WERI-Rb-1 (cell line): Measurements from ENCODE around the gene SHD.
"Not testable (repeated sequence)": the region's sequence is repeated elsewhere in the genome, so short reads cannot be mapped to it uniquely, and the experiment has no call there.

Experiments used
- DNase-seq: peaks from one replicate; pipeline ENCODE4 v3.0.0-alpha.2; 2020
- H3K27ac ChIP-seq: fragments of 250-450 bp; sonication (Bioruptor Pico); 2 replicates; pipeline ENCODE4 v1.5.1; 2020; ENCODE audit warnings: mild to moderate bottlenecking, moderate library complexity
- H3K27me3 ChIP-seq: fragments of 250-450 bp; sonication (Bioruptor Pico); 2 replicates; pipeline ENCODE4 v1.5.1; 2021; ENCODE audit warnings: mild to moderate bottlenecking, low read depth, moderate library complexity; ENCODE audit not compliant: insufficient read depth, severe bottlenecking
- H3K36me3 ChIP-seq: fragments of 250-450 bp; sonication (Bioruptor Pico); 2 replicates; pipeline ENCODE4 v1.5.1; 2020; ENCODE audit warnings: mild to moderate bottlenecking, moderate library complexity
- H3K4me3 ChIP-seq: 2 replicates; pipeline ENCODE4 v1.5.1; 2011; ENCODE audit warnings: low read depth, mild to moderate bottlenecking, control low read depth, low read length
- H3K9me3 ChIP-seq: fragments of 250-450 bp; sonication (Bioruptor Pico); 2 replicates; pipeline ENCODE4 v1.5.1; 2021; ENCODE audit warnings: mild to moderate bottlenecking, moderate library complexity; ENCODE audit not compliant: severe bottlenecking
- CTCF ChIP-seq: IDR thresholded peaks from 2 replicates; pipeline ENCODE4 v1.5.1; 2011; ENCODE audit warnings: low read depth, mild to moderate bottlenecking, control low read depth, inconsistent platforms, low read length

SHD gene

GRCh38 chr19:4326215-4326836, 47.3 kb downstream of the SHD start:
- no peak overlapping the region for H3K27ac ChIP-seq
- no peaks in the 10 kb centered on the region for H3K27me3 ChIP-seq
- no peak overlapping the region for H3K4me3 ChIP-seq
- H3K9me3 ChIP-seq: no peaks in the 10 kb centered on the region
- no peak for TF ChIP-seq CTCF
- no peak for DNase-seq
- no peaks in the 10 kb centered on the region for H3K36me3 ChIP-seq

- DNase-seq: no peak
- no peak for TF ChIP-seq CTCF
- Histone ChIP-seq H3K27ac (no peak overlapping the region), H3K27me3 (no peaks in the 10 kb centered on the region), H3K36me3 (no peaks in the 10 kb centered on the region), H3K9me3 (no peaks in the 10 kb centered on the region), H3K4me3 (no peak overlapping the region)
Measured at GRCh38 chr19:4326837-4327251, 47.8 kb downstream of the SHD start.

GRCh38 chr19:4327252-4327876, 48.3 kb downstream of the SHD start:
- Histone ChIP-seq H3K36me3 (no peaks in the 10 kb centered on the region), H3K27me3 (no peaks in the 10 kb centered on the region), H3K4me3 (no peak overlapping the region), H3K27ac (no peak overlapping the region), H3K9me3 (no peaks in the 10 kb centered on the region)
- no peak for DNase-seq
- TF ChIP-seq CTCF: no peak

- Histone ChIP-seq H3K27me3 (no peaks in the 10 kb centered on the region), H3K36me3 (no peaks in the 10 kb centered on the region), H3K9me3 (no peaks in the 10 kb centered on the region), H3K4me3 (no peak overlapping the region), H3K27ac (no peak overlapping the region)
- TF ChIP-seq CTCF: no peak
- DNase-seq: no peak
Measured at GRCh38 chr19:4327877-4328242, 48.8 kb downstream of the SHD start.

GRCh38 chr19:4328243-4328990, 49.4 kb downstream of the SHD start:
- H3K27me3 ChIP-seq: no peaks in the 10 kb centered on the region
- H3K4me3 ChIP-seq: no peak overlapping the region
- H3K36me3 ChIP-seq: no peaks in the 10 kb centered on the region
- H3K9me3 ChIP-seq: no peaks in the 10 kb centered on the region
- no peak overlapping the region for H3K27ac ChIP-seq
- DNase-seq: peak; percentile 41
- no peak for TF ChIP-seq CTCF

GRCh38 chr19:4328991-4329681, 50.1 kb downstream of the SHD start:
- not testable (repeated sequence) for H3K36me3 ChIP-seq, H3K27me3 ChIP-seq, DNase-seq, H3K27ac ChIP-seq, H3K9me3 ChIP-seq, H3K4me3 ChIP-seq
